GM12878 (cell line): ENCODE measurements around the gene SYCP2. TPM values are rescaled to one million over a fixed set of nuclear protein-coding genes. Genes with fewer than 3 reads are reported as not detected.

Source experiments
- ATAC-seq: fragments of 200-7000 bp; cut with Tn5 transposase; 3 replicates; pipeline ENCODE4 v1.9.1; 2020; ENCODE audit warnings: mild to moderate bottlenecking, moderate library complexity
- BruUV-seq: library from RNA; stranded (reverse); fragments of 400-500 nt; replicated peaks from 2 replicates; lab custom pipeline; 2021; lab: Mats Ljungman, UMichigan
- CTCF ChIA-PET: fragments of 300-600 bp; sonication (Branson Sonifier 250); formaldehyde crosslinking; extraction: SDS; loops from one replicate; lab custom pipeline; 2021; ENCODE audit warnings: inconsistent platforms; lab: Yijun Ruan, JAX
- POLR2A ChIA-PET: fragments of 350-600 bp; formaldehyde crosslinking; extraction: SDS; loops from one replicate; lab custom pipeline; 2021; ENCODE audit warnings: inconsistent platforms; lab: Charles Lee
- RAD21 ChIA-PET: fragments of 300-600 bp; sonication (Branson Sonifier 250); formaldehyde crosslinking; loops from one replicate; lab custom pipeline; 2023; ENCODE audit warnings: antibody characterized with exemption; ENCODE audit not compliant: unreplicated experiment; lab: Charles Lee
- SMC1A ChIA-PET: fragments of 300-600 bp; sonication (Branson Sonifier 250); formaldehyde crosslinking; loops from one replicate; lab custom pipeline; 2023; ENCODE audit not compliant: unreplicated experiment, uncharacterized antibody; lab: Charles Lee
- DNase-seq: peaks from one replicate; pipeline ENCODE4 v3.0.0-alpha.2; 2011; ENCODE audit warnings: low read depth, low spot score
- FAIRE-seq: peaks from 3 replicates; lab custom pipeline; 2011; peaks lifted over from hg19 to GRCh38; lab: Jason Lieb, UNC
- H2AFZ ChIP-seq: 2 replicates; pipeline ENCODE4 v1.6.0; 2011; ENCODE audit warnings: low read depth, low read length, control low read depth; ENCODE audit not compliant: control insufficient read depth
- H3K27ac ChIP-seq: 2 replicates; pipeline ENCODE4 v1.5.1; 2011; ENCODE audit warnings: control low read depth; ENCODE audit not compliant: control insufficient read depth, insufficient read depth
- H3K27me3 ChIP-seq, 2 experiments: replicated peaks in 1 of 2; 2 replicates each; pipeline versions ENCODE4 v1.6.0 to v1.6.1; 2011; ENCODE audit warnings: low read length in 1 of 2; ENCODE audit not compliant: control insufficient read depth in 2 of 2, insufficient read depth in 2 of 2
- H3K36me3 ChIP-seq, 2 experiments: 2 replicates each; pipeline ENCODE4 v1.5.1; 2011; ENCODE audit warnings: low read length in 1 of 2; ENCODE audit not compliant: control insufficient read depth in 2 of 2, insufficient read depth in 2 of 2
- H3K4me1 ChIP-seq: 2 replicates; pipeline ENCODE4 v1.6.1; 2011; ENCODE audit warnings: mild to moderate bottlenecking, low read length, moderate library complexity, mixed read lengths; ENCODE audit not compliant: control insufficient read depth, insufficient read depth
- H3K4me2 ChIP-seq: 2 replicates; pipeline ENCODE4 v1.6.0; 2011; ENCODE audit warnings: control low read depth; ENCODE audit not compliant: control insufficient read depth, insufficient read depth
- H3K4me3 ChIP-seq: fragments of 200-600 bp; sonication (generic); 2 replicates; pipeline ENCODE4 v1.5.1; 2016
- H3K79me2 ChIP-seq: 2 replicates; pipeline ENCODE4 v1.6.0; 2011; ENCODE audit warnings: low read length; ENCODE audit not compliant: control insufficient read depth, insufficient read depth
- H3K9ac ChIP-seq: 2 replicates; pipeline ENCODE4 v1.8.0; 2011; ENCODE audit warnings: low read length, control low read depth, mixed read lengths; ENCODE audit not compliant: control insufficient read depth, insufficient read depth
- H3K9me3 ChIP-seq: replicated peaks from 3 replicates; pipeline ENCODE4 v1.5.1; 2011; ENCODE audit warnings: mild to moderate bottlenecking, low read length; ENCODE audit not compliant: control insufficient read depth, insufficient read depth
- H4K20me1 ChIP-seq: 2 replicates; pipeline ENCODE4 v1.6.0; 2011; ENCODE audit not compliant: control insufficient read depth, insufficient read depth
- BCL3 ChIP-seq: IDR thresholded peaks from 2 replicates; pipeline ENCODE4 v1.6.1; 2011; ENCODE audit warnings: borderline replicate concordance, low read depth, mild to moderate bottlenecking, moderate library complexity, low read length; ENCODE audit not compliant: insufficient read depth, poor library complexity, severe bottlenecking
- CBFB ChIP-seq: IDR thresholded peaks from 2 replicates; pipeline ENCODE4 v1.6.1; 2016; ENCODE audit warnings: antibody characterized with exemption, low read depth
- CHD2 ChIP-seq: IDR thresholded peaks from 2 replicates; pipeline ENCODE4 v1.6.1; 2011; ENCODE audit warnings: low read depth, low read length, improper control_type of control experiment, borderline replicate concordance
- CTCF ChIP-seq, 3 experiments: IDR thresholded peaks in 2 of 3; conservative IDR thresholded peaks in 1 of 3; 2 replicates each; pipeline ENCODE4 v1.5.1; 2011; ENCODE audit warnings: low read depth in 3 of 3, low read length in 3 of 3, mild to moderate bottlenecking in 3 of 3, control low read depth in 2 of 3, moderate library complexity in 2 of 3, inconsistent platforms in 1 of 3, mixed read lengths in 1 of 3; ENCODE audit not compliant: control insufficient read depth in 2 of 3, insufficient read depth in 1 of 3; ENCODE audit errors: extremely low read depth in 1 of 3
- KLF5 ChIP-seq: fragments of 450-650 bp; IDR thresholded peaks from 2 replicates; pipeline ENCODE4 v1.6.1; 2014; ENCODE audit warnings: mild to moderate bottlenecking; ENCODE audit not compliant: partially characterized antibody
- MEF2B ChIP-seq: fragments of 450-650 bp; IDR thresholded peaks from 2 replicates; pipeline ENCODE4 v1.6.1; 2018; ENCODE audit warnings: mild to moderate bottlenecking, moderate library complexity; ENCODE audit not compliant: partially characterized antibody, poor library complexity, severe bottlenecking
- WGBS: methylation state at CpG from one replicate; pipeline ENCODE4 v1.1.6; 2016; ENCODE audit warnings: low lambda C conversion rate; ENCODE audit not compliant: insufficient replicate concordance, insufficient coverage; ENCODE audit errors: missing lambda C conversion rate; 5-methylcytosine and 5-hydroxymethylcytosine counted together
- in situ Hi-C: fragments of 300-500 bp; cut with MboI; formaldehyde crosslinking; loops from 9 replicates; pipeline ENCODE4 v1.14.3; 2018; ENCODE audit warnings: mixed read lengths
- intact Hi-C: fragments of 100-400 bp; cut with micrococcal nuclease; formaldehyde crosslinking; loops from one replicate; pipeline ENCODE4 v1.14.2; 2022; ENCODE audit not compliant: unreplicated experiment
- polyA plus RNA-seq, 11 experiments: library from polyadenylated mRNA; depleted of rRNA in 4 of 11; unstranded in 6 of 11; stranded (reverse) in 5 of 11; fragments of >200 nt; fragmentation: Nextera tagmentation in 4 of 11; fragmentation: Illumina TruSeq in 1 of 11; extraction: Ambion mirVana in 4 of 11; extraction: Trizol in 1 of 11; gene quantifications; 1 replicate in 1 of 11; 2 replicates in 10 of 11; pipeline versions ENCODE4 v1.2.1 to v1.2.3, GENCODE V29; 2011 to 2016; ENCODE audit warnings: inconsistent platforms in 2 of 11, missing spikeins in 2 of 11, low read depth in 1 of 11
- total RNA-seq, 4 experiments: library from RNA; depleted of rRNA in 3 of 4; stranded (reverse); fragments of >200 nt in 3 of 4; fragmentation: Illumina TruSeq in 1 of 4; extraction: Trizol in 1 of 4; gene quantifications; 2 replicates each; pipeline versions ENCODE4 v1.2.1 to v1.2.3, GENCODE V29; 2013 to 2021

Gene SYCP2
- total and polyA plus RNA-seq, 10 of the 15 experiments (the other 5 are each of a cell fraction or from before 2014, with no cell fraction given) = 0.01 to 0.18 (median 0.09) TPM; not detected in 2

GRCh38 chr20:59942245-59942644 lies 8.8 kb upstream of the SYCP2 start:
- ChIA-PET SMC1A (no interaction called here), RAD21 (no interaction called here), CTCF (interaction anchor here (0.9 to 9.5 kb wide), 2 partner anchors 8 to 116 kb away, joined by 3 to 173 read pairs; no protein-coding TSS in a partner anchor), POLR2A (no interaction called here)
- BruUV-seq = no TSS peak
- no peak for FAIRE-seq
- Histone ChIP-seq H3K9me3 (no peaks in the 10 kb centered on the region), H3K4me3 (no peak overlapping the region), H2AFZ (no peak overlapping the region), H3K36me3 (peaks cover 0 to 1% of the 10 kb centered on the region in 2 experiments; a peak in 1 of 4 replicates), H3K27me3 (no peaks in the 10 kb centered on the region), H3K9ac (no peak overlapping the region), H3K4me2 (peak overlapping the region; percentile 97; the same call in 1 of the 2 replicates), H3K79me2 (peaks cover 14% of the 10 kb centered on the region), H4K20me1 (no peaks in the 10 kb centered on the region), H3K27ac (no peak overlapping the region), H3K4me1 (peaks cover 10% of the 10 kb centered on the region)
- WGBS = 100% methylated on average over 2 of the region's 2 CpGs
- intact Hi-C loops (loop anchor here (10.0 kb wide), 1 partner anchor 113 kb away; no protein-coding TSS in a partner anchor), in situ Hi-C loops (no loop called here)
- TF ChIP-seq MEF2B = no peak
- TF ChIP-seq BCL3 = no peak
- TF ChIP-seq CTCF (IDR thresholded peaks at IDR 0.05 in 2 of 3, conservative IDR thresholded peaks at IDR 0.05 in 1 of 3; ENCODE audit: control insufficient read depth in 2 of 3, extremely low read depth in 1 of 3, insufficient read depth in 1 of 3, low read depth in 3 of 3, low read length in 3 of 3) = no peak
- TF ChIP-seq CHD2 = no peak
- no peak for TF ChIP-seq KLF5
- TF ChIP-seq CBFB = no peak
- ATAC-seq = no peak
- DNase-seq = no peak
